A549 (cell line): Measurements from ENCODE around the gene ALPP. TPM values are rescaled to one million over a fixed set of nuclear protein-coding genes. Genes with fewer than 3 reads are reported as not detected.

ENCODE experiments used
- ATAC-seq, 2 experiments: fragments of 200-7000 bp in 1 of 2; fragments of >200 bp in 1 of 2; cut with Nextera tagmentation in 1 of 2; cut with Tn5 transposase in 1 of 2; 3 replicates each; pipeline versions ENCODE4 v1.8.0 to v1.9.1; 2018 to 2020; ENCODE audit warnings: mild to moderate bottlenecking in 1 of 2, moderate library complexity in 1 of 2
- CTCF ChIA-PET: fragments of 300-600 bp; sonication (Branson Sonifier 250); formaldehyde crosslinking; extraction: SDS; loops from one replicate; lab custom pipeline; 2021; ENCODE audit warnings: antibody characterized with exemption, inconsistent platforms; lab: Yijun Ruan, JAX
- POLR2A ChIA-PET: fragments of 350-600 bp; formaldehyde crosslinking; extraction: SDS; loops from one replicate; lab custom pipeline; 2021; ENCODE audit warnings: antibody characterized with exemption, inconsistent platforms; lab: Yijun Ruan, JAX
- DNase-seq, 2 experiments: peaks; one replicate each; pipeline versions ENCODE4 v3.0.0 to v3.0.0-alpha.2; 2011 to 2016; ENCODE audit warnings: low read depth in 1 of 2, low spot score in 1 of 2
- FAIRE-seq: peaks from 2 replicates; lab custom pipeline; 2011; peaks lifted over from hg19 to GRCh38; lab: Jason Lieb, UNC
- H3K27ac ChIP-seq, 2 experiments: fragments of >200 bp; sonication (Bioruptor Twin); formaldehyde crosslinking; 3 replicates each; pipeline ENCODE4 v1.5.1; 2016 to 2017
- H3K4me1 ChIP-seq: fragments of >200 bp; sonication (Bioruptor Twin); formaldehyde crosslinking; 3 replicates; pipeline ENCODE4 v1.6.1; 2016
- H3K4me2 ChIP-seq: fragments of >200 bp; sonication (Bioruptor Twin); formaldehyde crosslinking; 3 replicates; pipeline ENCODE4 v1.6.1; 2016
- H3K4me3 ChIP-seq: fragments of >200 bp; sonication (Bioruptor Twin); formaldehyde crosslinking; 3 replicates; pipeline ENCODE4 v1.5.1; 2016
- H3K9me3 ChIP-seq: fragments of >200 bp; sonication (Bioruptor Twin); formaldehyde crosslinking; 3 replicates; pipeline ENCODE4 v1.6.1; 2016
- CEBPB ChIP-seq, 2 experiments: fragments of >200 bp in 1 of 2; sonication (Bioruptor Twin) in 1 of 2; formaldehyde crosslinking in 1 of 2; IDR thresholded peaks; 2 replicates each; pipeline ENCODE4 v1.6.1; 2012 to 2016
- CHD4 ChIP-seq: fragments of 200-600 bp; sonication (generic); IDR thresholded peaks from 2 replicates; pipeline ENCODE4 v1.6.1; 2016; ENCODE audit warnings: antibody characterized with exemption, mild to moderate bottlenecking, borderline replicate concordance
- FOSB ChIP-seq: fragments of 250-450 bp; sonication (Bioruptor Pico); IDR thresholded peaks from 2 replicates; pipeline ENCODE4 v1.5.0; 2020; ENCODE audit warnings: mild to moderate bottlenecking, moderate library complexity
- JUNB ChIP-seq: fragments of >200 bp; sonication (Bioruptor Twin); formaldehyde crosslinking; IDR thresholded peaks from 2 replicates; pipeline ENCODE4 v1.6.1; 2016
- NFE2L2 ChIP-seq: fragments of 150-350 bp; conservative IDR thresholded peaks from 2 replicates; pipeline ENCODE4 v1.6.1; 2014; ENCODE audit warnings: low read length
- NR3C1 ChIP-seq: fragments of >200 bp; sonication (Bioruptor Twin); formaldehyde crosslinking; IDR thresholded peaks from 3 replicates; pipeline ENCODE4 v1.6.1; 2017
- RAD21 ChIP-seq, 2 experiments: fragments of >200 bp in 1 of 2; sonication (Bioruptor Twin) in 1 of 2; formaldehyde crosslinking in 1 of 2; IDR thresholded peaks in 1 of 2; conservative IDR thresholded peaks in 1 of 2; 2 replicates in 1 of 2; 3 replicates in 1 of 2; pipeline ENCODE4 v1.6.1; 2012 to 2018; ENCODE audit warnings: inconsistent platforms in 1 of 2
- RARB ChIP-seq: fragments of 250-450 bp; sonication (Bioruptor Pico); IDR thresholded peaks from 2 replicates; pipeline ENCODE4 v1.8.0; 2021; ENCODE audit warnings: mild to moderate bottlenecking, moderate library complexity
- RCOR1 ChIP-seq: fragments of 150-350 bp; IDR thresholded peaks from 2 replicates; pipeline ENCODE4 v1.6.1; 2014; ENCODE audit warnings: antibody characterized with exemption, low read length, low read depth
- SMC3 ChIP-seq: fragments of >200 bp; sonication (Bioruptor Twin); formaldehyde crosslinking; IDR thresholded peaks from 3 replicates; pipeline ENCODE4 v1.6.1; 2018; ENCODE audit warnings: inconsistent platforms
- TP53 ChIP-seq: fragments of 250-450 bp; sonication (Bioruptor Pico); IDR thresholded peaks from 2 replicates; pipeline ENCODE4 v1.5.0; 2021; ENCODE audit warnings: mild to moderate bottlenecking, moderate library complexity
- ZFP36 ChIP-seq: fragments of 450-650 bp; IDR thresholded peaks from 2 replicates; pipeline ENCODE4 v1.6.1; 2014; ENCODE audit warnings: borderline replicate concordance; ENCODE audit not compliant: partially characterized antibody
- WGBS: methylation state at CpG from one replicate; pipeline ENCODE4 v1.1.6; 2017; ENCODE audit errors: missing lambda C conversion rate; 5-methylcytosine and 5-hydroxymethylcytosine counted together
- polyA plus RNA-seq, 4 experiments: library from polyadenylated mRNA; depleted of rRNA in 3 of 4; stranded (reverse); fragments of >200 nt; fragmentation: RNase III in 1 of 4; extraction: RNeasy Plus Mini Kit Qiagen cat#74134 plus additional on column Dnase treatment in 1 of 4; gene quantifications; 2 replicates in 3 of 4; 3 replicates in 1 of 4; pipeline ENCODE4 v1.2.3, GENCODE V29; 2011 to 2017
- TF ChIP-seq, protein P1 (sequence below): fragments of 250-450 bp; sonication (Bioruptor Pico); IDR thresholded peaks from 2 replicates; pipeline ENCODE4 v1.5.0; 2020; ENCODE audit warnings: low read depth, mild to moderate bottlenecking, moderate library complexity
- TF ChIP-seq, protein P2 (sequence below): fragments of 200-600 bp; sonication (generic); IDR thresholded peaks from 2 replicates; pipeline ENCODE4 v1.6.1; 2016; ENCODE audit warnings: antibody characterized with exemption, mild to moderate bottlenecking, moderate library complexity
- TF ChIP-seq, protein P3 (sequence below): fragments of 250-450 bp; sonication (Bioruptor Pico); IDR thresholded peaks from 2 replicates; pipeline ENCODE4 v1.5.0; 2021; ENCODE audit warnings: mild to moderate bottlenecking, moderate library complexity, borderline replicate concordance
- TF ChIP-seq, protein P4 (sequence below): fragments of 150-350 bp; IDR thresholded peaks from 2 replicates; pipeline ENCODE4 v1.6.1; 2014; ENCODE audit warnings: low read depth, mild to moderate bottlenecking, low read length
- TF ChIP-seq, protein P5 (sequence below): fragments of 450-650 bp; IDR thresholded peaks from 2 replicates; pipeline ENCODE4 v1.6.1; 2014; ENCODE audit warnings: antibody characterized with exemption
- TF ChIP-seq, protein P6 (sequence below): fragments of >200 bp; sonication (Bioruptor Twin); formaldehyde crosslinking; IDR thresholded peaks from 3 replicates; pipeline ENCODE4 v1.5.1; 2016
- TF ChIP-seq, protein P7 (sequence below): fragments of >200 bp; sonication (Bioruptor Twin); formaldehyde crosslinking; IDR thresholded peaks from 2 replicates; pipeline ENCODE4 v1.6.1; 2016

The ALPP gene
- polyA plus RNA-seq, 2 of the 4 experiments (the other 2 are of a cell fraction), result 0.10 to 0.31 TPM

DNA sequence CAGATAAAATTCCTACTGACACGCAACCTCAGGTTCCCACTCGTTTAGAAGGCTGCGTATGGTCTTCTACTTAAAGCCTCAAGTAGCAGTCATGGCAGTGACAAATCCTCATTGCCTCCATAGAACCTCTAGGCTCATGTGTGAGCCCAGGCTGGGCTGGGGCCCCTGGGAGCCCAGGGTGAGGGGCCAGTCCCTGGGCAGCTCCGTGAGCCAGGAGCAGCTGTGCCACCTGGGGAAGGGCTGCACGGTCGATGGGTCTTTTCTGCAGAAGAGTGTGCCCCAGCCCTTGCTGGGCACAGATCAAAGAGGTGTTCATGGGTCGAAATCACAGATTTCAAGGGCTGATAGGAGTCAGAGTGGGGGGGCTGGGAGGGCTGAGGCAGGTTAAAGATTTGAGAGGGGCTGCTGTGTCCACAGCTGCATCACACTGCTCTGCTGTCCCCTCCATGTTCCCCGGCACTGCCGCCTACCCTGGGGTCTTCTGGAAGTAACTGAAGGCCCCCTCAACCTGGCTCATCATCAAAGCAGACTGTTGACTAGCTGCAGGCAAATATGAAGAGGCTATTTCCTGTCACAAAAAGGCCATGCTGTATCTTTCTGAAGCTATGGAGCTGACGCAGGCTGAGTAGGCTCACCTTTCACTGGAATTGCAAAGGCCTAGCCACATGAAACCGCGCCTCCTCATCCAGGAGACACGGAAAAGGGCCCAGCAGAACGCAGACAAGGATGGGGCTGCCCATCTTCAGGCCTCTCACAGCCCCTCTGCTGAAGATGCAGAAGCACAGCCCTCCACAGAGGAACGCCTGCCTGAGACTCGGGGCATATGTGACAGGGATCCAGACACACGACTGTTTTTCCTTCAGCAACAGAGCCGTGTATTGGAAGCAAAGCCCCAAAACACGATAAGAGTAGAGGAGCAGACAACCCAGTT, 35.7 kb upstream of the ALPP start:
- DNase-seq (no peak), FAIRE-seq (no peak), ATAC-seq (no peak)
- Histone ChIP-seq H3K9me3 (no peaks in the 10 kb centered on the region), H3K4me2 (no peak overlapping the region), H3K4me1 (no peaks in the 10 kb centered on the region), H3K27ac (no peak overlapping the region), H3K4me3 (no peak overlapping the region)
- ChIA-PET POLR2A (no interaction called here), CTCF (interaction anchor here (0.8 to 1.3 kb wide), 5 partner anchors 10 to 98 kb away, joined by 3 to 4 read pairs (median 4); no protein-coding TSS in a partner anchor)
- TF ChIP-seq SMC3 (no peak), NFE2L2 (no peak), RAD21 (conservative IDR thresholded peaks at IDR 0.05 in 1 of 2, IDR thresholded peaks at IDR 0.05 in 1 of 2) (no peak), RARB (no peak), ZFP36 (no peak), CHD4 (no peak), JUNB (no peak), TP53 (CRISPR knock-in tag) (no peak), RCOR1 (no peak), CEBPB (IDR thresholded peaks at IDR 0.05) (no peak), NR3C1 (no peak), FOSB (no peak)
- TF ChIP-seq, protein P1, sequence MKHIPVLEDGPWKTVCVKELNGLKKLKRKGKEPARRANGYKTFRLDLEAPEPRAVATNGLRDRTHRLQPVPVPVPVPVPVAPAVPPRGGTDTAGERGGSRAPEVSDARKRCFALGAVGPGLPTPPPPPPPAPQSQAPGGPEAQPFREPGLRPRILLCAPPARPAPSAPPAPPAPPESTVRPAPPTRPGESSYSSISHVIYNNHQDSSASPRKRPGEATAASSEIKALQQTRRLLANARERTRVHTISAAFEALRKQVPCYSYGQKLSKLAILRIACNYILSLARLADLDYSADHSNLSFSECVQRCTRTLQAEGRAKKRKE (CRISPR knock-in tag), result no peak
- TF ChIP-seq, protein P2, sequence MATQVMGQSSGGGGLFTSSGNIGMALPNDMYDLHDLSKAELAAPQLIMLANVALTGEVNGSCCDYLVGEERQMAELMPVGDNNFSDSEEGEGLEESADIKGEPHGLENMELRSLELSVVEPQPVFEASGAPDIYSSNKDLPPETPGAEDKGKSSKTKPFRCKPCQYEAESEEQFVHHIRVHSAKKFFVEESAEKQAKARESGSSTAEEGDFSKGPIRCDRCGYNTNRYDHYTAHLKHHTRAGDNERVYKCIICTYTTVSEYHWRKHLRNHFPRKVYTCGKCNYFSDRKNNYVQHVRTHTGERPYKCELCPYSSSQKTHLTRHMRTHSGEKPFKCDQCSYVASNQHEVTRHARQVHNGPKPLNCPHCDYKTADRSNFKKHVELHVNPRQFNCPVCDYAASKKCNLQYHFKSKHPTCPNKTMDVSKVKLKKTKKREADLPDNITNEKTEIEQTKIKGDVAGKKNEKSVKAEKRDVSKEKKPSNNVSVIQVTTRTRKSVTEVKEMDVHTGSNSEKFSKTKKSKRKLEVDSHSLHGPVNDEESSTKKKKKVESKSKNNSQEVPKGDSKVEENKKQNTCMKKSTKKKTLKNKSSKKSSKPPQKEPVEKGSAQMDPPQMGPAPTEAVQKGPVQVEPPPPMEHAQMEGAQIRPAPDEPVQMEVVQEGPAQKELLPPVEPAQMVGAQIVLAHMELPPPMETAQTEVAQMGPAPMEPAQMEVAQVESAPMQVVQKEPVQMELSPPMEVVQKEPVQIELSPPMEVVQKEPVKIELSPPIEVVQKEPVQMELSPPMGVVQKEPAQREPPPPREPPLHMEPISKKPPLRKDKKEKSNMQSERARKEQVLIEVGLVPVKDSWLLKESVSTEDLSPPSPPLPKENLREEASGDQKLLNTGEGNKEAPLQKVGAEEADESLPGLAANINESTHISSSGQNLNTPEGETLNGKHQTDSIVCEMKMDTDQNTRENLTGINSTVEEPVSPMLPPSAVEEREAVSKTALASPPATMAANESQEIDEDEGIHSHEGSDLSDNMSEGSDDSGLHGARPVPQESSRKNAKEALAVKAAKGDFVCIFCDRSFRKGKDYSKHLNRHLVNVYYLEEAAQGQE, result no peak
- TF ChIP-seq, protein P3, sequence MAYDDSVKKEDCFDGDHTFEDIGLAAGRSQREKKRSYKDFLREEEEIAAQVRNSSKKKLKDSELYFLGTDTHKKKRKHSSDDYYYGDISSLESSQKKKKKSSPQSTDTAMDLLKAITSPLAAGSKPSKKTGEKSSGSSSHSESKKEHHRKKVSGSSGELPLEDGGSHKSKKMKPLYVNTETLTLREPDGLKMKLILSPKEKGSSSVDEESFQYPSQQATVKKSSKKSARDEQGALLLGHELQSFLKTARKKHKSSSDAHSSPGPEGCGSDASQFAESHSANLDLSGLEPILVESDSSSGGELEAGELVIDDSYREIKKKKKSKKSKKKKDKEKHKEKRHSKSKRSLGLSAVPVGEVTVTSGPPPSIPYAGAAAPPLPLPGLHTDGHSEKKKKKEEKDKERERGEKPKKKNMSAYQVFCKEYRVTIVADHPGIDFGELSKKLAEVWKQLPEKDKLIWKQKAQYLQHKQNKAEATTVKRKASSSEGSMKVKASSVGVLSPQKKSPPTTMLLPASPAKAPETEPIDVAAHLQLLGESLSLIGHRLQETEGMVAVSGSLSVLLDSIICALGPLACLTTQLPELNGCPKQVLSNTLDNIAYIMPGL (CRISPR knock-in tag), result no peak
- TF ChIP-seq, protein P4, sequence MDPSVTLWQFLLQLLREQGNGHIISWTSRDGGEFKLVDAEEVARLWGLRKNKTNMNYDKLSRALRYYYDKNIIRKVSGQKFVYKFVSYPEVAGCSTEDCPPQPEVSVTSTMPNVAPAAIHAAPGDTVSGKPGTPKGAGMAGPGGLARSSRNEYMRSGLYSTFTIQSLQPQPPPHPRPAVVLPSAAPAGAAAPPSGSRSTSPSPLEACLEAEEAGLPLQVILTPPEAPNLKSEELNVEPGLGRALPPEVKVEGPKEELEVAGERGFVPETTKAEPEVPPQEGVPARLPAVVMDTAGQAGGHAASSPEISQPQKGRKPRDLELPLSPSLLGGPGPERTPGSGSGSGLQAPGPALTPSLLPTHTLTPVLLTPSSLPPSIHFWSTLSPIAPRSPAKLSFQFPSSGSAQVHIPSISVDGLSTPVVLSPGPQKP, result no peak
- TF ChIP-seq, protein P5, sequence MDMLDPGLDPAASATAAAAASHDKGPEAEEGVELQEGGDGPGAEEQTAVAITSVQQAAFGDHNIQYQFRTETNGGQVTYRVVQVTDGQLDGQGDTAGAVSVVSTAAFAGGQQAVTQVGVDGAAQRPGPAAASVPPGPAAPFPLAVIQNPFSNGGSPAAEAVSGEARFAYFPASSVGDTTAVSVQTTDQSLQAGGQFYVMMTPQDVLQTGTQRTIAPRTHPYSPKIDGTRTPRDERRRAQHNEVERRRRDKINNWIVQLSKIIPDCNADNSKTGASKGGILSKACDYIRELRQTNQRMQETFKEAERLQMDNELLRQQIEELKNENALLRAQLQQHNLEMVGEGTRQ, result no peak
- TF ChIP-seq, protein P6, sequence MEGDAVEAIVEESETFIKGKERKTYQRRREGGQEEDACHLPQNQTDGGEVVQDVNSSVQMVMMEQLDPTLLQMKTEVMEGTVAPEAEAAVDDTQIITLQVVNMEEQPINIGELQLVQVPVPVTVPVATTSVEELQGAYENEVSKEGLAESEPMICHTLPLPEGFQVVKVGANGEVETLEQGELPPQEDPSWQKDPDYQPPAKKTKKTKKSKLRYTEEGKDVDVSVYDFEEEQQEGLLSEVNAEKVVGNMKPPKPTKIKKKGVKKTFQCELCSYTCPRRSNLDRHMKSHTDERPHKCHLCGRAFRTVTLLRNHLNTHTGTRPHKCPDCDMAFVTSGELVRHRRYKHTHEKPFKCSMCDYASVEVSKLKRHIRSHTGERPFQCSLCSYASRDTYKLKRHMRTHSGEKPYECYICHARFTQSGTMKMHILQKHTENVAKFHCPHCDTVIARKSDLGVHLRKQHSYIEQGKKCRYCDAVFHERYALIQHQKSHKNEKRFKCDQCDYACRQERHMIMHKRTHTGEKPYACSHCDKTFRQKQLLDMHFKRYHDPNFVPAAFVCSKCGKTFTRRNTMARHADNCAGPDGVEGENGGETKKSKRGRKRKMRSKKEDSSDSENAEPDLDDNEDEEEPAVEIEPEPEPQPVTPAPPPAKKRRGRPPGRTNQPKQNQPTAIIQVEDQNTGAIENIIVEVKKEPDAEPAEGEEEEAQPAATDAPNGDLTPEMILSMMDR, result no peak
- TF ChIP-seq, protein P7, sequence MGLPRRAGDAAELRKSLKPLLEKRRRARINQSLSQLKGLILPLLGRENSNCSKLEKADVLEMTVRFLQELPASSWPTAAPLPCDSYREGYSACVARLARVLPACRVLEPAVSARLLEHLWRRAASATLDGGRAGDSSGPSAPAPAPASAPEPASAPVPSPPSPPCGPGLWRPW, result no peak
- WGBS, result 93% methylated on average over 12 of the region's 19 CpGs
